Right kidney (tissue), 1 donor: ENCODE measurements around the gene HEXD.
"Not testable (repeated sequence)": the region's sequence is repeated elsewhere in the genome, so short reads cannot be mapped to it uniquely, and the experiment has no call there.

Experiments used
- DNase-seq: peaks from one replicate; pipeline ENCODE4 v3.0.0-alpha.2; 2016

HEXD gene

DNA sequence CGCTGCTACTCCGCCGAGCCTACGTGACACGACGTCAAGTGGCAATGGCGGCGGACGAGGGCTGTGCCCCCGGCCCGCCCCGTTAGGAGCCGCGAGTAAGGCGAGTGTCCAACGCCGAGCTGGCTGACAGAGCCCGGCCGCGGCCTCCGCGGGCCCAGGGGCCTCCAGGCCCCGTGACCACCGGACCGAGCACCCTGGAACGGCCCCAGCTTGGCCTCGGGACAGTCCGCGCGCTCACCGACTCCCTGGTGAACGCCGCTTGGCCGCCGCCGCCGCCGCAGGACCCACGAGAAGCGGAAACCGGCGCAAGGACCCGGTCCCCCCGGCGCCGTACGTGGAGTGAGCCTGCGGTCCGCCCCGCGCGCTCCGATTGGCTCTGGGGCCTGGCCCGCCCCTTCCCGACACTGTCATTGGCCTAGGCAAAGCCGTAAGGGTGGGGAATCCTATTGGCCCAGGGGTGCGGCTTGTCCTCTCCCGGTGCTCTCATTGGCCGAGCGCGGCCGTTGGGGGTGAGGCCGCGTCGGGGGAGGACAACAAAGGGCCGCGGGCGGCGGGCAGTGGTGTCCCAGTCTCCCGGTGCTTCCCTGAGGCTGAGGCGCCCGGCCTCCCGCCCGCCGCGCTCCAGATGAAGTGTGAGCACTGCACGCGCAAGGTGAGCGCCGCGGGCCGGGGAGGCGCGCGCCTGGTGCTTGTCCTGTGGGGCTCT lies 40.2 kb downstream of the HEXD start, which contains the start of gene NARF:
TSS of gene NARF (plus strand) at position 563 of the 706 bp plus-strand sequence. CDS start at position 626, 63 bp downstream.
- peak; percentile 99 for DNase-seq

GRCh38 chr17:82458885-82459424 lies 40.8 kb downstream of the HEXD start:
- no peak for DNase-seq

GRCh38 chr17:82459936-82460335 lies 41.8 kb downstream of the HEXD start:
- DNase-seq: not testable (repeated sequence)

GRCh38 chr17:82461827-82462524 lies 43.8 kb downstream of the HEXD start:
- no peak for DNase-seq

DNA sequence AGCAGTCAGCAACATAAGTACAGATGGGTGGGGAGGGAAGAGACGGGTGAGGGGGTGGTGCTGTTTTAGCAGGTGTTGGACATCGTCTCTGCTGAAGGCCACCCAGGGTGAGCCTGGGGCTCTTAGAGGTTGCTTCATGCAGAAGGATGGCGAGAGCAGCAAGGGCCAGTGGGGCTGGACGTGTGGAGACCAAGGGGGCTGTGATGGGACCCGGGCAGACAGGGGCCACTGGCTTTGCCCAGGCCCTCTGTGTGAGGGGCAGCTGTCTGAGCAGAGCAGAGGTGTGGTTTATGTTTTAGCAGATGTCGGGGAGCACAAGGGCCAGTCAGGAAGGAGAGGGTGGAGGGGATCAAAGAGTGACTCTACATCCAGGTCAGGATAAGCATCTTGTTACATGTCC lies 45.2 kb downstream of the HEXD start:
- DNase-seq: no peak

DNA sequence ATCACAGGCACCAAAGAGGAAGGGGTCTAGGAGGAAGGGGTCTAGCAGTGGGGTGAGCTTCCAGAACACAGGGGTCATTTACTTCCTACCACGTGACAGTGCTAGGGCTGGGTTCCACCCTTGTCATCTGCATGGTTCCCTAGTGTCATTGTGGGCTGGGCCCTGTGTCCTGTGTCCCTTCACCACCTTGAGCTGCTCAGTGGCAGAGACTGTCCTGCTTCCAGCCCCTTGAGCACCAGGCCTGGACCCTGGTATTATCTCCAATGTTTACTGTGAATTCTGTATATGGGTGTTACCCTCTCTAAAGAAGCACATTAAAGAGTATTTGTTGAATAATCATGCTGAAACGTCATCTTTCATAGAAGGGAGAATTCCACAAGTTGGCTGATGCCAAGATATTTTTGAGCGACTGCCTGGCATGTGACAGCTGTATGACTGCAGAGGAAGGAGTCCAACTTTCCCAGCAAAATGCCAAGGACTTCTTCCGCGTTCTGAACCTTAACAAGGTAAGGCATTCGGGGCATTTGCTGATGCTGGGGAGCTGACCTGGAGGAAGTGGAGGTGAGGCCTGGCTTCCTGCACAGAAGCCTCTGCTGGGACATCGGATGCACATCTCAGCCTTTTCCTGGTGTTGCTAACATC lies 45.9 kb downstream of the HEXD start:
- DNase-seq: no peak

DNA sequence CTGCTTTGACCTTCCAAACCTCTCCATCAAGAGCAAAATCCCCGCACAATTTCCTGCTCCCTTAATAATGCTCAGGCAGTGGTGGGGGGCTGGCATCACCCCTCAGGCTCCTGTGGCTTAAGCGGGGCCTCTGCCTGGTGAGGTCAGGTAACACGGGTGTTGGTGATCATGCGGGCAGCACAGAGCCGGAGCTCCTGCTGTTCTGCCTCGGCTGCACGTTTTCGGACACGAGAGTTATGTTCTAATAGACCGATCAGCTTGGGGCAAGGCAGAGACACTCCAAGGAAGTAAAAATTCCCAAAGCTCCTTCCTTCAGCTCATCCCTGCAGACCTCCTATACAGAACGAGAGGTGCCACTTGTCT lies 46.4 kb downstream of the HEXD start:
- no peak for DNase-seq

DNA sequence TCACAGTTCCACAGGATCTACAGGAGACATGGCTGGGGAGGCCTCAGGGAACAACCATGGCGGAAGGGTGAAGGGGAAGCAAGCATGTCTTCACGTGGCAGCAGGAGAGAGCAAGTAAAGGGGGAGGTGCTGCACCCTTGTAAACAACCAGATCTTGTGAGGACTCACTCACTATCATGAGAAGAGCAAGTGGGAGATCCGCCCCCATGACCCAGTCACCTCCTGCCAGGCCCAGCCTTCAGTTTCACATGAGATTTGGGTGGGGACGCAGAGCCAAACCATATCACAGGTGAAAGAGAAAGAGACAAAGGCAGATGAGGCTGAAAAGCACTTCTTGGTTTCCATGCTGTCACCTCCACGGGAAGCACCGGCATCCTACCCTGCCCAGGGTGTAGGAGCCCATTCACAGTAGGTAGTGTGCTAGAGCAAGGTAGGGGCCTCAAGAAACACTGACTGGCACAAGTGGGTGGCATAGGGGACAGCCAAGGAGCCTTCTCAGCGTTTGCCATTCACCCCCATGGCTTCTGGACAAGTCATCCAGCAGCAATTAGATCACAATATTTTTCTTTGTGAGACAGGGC lies 47.0 kb downstream of the HEXD start:
- DNase-seq: no peak

- no peak for DNase-seq
Measured at GRCh38 chr17:82468692-82469091, 50.5 kb downstream of the HEXD start.

- no peak for DNase-seq
Measured at GRCh38 chr17:82470065-82470464, 51.9 kb downstream of the HEXD start.

GRCh38 chr17:82474223-82475010 lies 56.3 kb downstream of the HEXD start:
- no peak for DNase-seq

GRCh38 chr17:82475458-82475857 lies 57.3 kb downstream of the HEXD start:
- DNase-seq: no peak

DNA sequence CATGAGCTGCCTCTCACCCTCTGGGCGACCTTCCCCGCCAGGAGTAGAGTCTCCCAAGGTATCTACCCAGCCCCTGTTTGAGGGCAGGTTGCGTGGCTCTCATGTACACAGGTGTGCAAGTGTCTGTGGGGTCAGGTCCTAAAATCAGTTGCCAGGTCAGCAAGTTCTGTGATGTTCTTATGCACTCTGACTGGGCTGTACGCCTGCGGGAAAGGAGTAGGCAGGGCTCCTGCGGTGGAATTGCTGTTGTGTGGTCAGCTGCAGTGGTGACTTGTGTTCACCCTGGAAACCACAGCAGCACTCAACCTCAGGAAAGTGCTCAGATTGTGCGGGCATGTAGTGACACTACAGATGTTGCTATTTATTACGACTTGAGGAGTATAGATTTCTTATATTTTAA lies 59.8 kb downstream of the HEXD start:
- DNase-seq: no peak

GRCh38 chr17:82479602-82480001 lies 61.5 kb downstream of the HEXD start:
- no peak for DNase-seq

- DNase-seq: no peak
Measured at GRCh38 chr17:82480318-82480717, 62.2 kb downstream of the HEXD start.

GRCh38 chr17:82483204-82483660 lies 65.1 kb downstream of the HEXD start:
- DNase-seq: no peak

DNA sequence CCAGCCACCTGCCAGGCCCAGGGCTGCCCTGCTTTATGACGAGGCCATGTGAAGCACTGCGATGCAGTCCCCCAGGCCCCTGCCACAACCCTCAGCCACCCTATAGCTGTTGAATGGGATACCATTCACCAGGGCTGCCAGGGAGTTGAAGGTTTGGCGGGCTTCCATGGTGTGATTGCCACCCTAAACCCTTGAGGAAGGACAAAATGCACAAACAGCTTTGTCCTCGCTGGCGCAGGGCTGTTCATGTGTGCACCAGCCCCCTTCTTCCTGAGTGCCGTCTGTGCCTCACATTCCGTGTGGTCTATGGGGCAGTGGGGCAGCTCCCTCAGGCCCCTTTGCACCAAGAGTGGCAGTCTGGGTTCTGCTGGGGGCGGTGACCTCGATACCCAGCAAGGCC lies 65.7 kb downstream of the HEXD start:
- no peak for DNase-seq

DNA sequence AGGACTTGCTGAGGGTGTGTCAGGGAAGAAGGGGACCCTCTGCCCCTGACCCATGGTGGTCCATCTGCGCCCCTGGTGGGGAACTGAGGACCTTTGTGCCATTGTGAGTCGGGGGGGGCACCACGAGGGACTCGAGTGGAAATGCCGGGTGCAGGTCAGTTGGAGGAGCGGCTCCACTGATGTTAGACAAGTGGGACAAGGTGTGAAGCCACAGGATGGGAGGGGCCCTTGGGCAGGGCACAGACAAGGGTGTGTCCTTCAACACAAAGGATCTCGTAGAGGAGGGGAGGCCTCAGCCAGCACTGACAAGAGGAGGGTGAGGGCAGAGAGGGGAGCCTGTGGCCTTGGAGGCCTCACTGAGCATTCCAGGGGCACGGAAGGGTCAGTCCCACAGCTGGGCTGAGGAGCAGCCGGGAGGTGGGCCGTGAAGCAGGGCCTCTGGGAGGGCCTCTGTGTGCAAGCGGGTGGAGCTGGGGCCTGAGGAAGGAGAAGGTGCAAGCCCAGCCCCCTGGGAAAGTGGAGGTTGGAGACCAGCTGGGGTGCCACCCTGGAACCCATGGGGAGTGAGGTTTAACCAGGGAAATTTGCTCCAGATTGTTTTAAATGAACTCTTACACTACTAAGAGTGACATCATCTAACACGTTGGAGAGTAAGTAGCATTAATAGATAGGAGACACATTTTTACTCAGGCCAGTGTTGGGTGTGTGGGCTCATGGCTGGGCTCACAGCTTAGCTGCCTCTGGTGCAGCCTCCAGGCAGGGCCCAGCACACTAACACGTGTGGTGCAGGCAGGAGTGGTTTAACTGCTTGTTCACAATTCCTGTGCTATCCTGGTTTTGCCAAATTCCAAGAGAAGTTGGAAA lies 68.3 kb downstream of the HEXD start:
- DNase-seq: no peak

DNA sequence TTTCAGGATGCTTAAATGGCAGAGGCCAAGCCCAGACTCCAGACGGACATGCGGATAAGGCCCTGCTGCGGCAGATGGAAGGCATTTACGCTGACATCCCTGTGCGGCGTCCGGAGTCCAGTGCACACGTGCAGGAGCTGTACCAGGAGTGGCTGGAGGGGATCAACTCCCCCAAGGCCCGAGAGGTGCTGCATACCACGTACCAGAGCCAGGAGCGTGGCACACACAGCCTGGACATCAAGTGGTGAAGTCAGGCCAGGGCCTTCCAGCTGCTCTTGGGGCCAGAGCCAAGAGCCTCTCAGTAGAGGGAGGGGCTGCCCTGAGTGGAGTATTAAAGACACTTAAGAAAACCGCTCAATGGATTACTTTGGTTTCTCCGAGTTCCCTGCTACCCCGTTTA lies 69.8 kb downstream of the HEXD start:
- no peak for DNase-seq

DNA sequence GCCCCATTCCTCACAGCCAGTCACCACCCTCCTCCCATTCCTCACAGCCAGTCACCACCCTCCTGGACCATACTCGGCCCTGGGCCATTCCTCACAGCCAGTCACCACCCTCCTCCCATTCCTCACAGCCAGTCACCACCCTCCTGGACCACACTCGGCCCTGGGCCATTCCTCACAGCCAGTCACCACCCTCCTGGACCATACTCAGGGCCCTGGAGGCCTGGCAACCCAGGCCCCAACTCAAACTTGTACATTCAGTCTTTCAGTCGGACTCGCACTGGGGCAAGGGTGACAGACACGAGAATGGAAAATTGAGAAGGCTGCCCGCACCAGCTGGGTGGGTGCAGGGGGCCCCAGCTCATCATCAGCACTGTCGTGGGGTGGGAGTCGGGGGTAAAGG lies 71.0 kb downstream of the HEXD start:
- no peak for DNase-seq
